Stimulated activated CD8-positive, alpha-beta memory T cell treated with anti-CD3 and anti-CD28 coated beads, Interleukin-12 subunit alpha, Interleukin-12 subunit beta, amount 100 ng/mL, for 24 hours (primary cell): ENCODE results near the gene GTPBP4.
"Not testable (repeated sequence)": the region's sequence is repeated elsewhere in the genome, so short reads cannot be mapped to it uniquely, and the experiment has no call there.

Source experiments
- DNase-seq: peaks from one replicate; pipeline ENCODE4 v3.0.0-alpha.2; 2020; ENCODE audit errors: extremely low read depth

GTPBP4 gene

GRCh38 chr10:1024103-1024502 lies 35.9 kb downstream of the GTPBP4 start:
- no peak for DNase-seq

DNA sequence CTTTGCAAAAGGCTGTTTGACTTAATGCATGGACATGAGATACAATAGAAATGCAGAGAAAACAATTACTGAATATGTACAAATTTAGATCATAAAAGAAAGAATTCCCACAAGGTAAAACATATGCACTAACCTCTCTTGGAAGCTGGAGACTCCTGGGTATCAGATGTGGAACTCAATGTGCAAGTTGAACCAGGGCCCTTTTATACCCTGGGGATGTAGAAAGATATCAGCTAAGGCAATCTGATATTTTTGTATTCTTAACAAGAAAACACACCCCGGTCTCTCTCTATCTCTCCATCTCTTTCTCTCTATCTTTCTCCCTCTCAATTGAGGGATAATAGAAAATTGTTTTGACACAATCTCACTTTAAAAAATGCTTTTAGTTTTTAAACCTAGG lies 37.4 kb downstream of the GTPBP4 start, which contains the start of gene IDI2:
IDI2 (minus strand) TSS at position 177 of the 400 bp plus-strand sequence. CDS start 1,136 bp downstream, outside the sequence.
- DNase-seq = no peak

DNA sequence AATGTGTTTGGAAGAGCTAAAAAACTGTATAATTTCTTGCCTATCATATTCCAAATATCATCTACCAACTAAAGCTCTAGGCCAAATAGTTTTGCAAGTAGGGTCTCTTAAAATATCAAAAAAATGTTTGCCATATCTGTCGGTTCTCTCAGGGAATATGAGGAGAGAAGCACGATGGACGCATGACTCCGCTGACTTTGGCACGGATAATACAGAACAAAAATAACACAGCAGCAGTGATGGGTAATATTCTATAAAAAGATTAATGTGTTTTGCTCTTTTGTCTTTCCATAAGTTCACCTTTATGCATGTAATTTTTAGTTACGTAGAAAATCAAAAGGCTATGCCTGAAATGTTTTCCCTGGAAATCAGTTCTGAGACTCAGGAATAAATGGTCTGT lies 38.3 kb downstream of the GTPBP4 start:
- no peak for DNase-seq

DNA sequence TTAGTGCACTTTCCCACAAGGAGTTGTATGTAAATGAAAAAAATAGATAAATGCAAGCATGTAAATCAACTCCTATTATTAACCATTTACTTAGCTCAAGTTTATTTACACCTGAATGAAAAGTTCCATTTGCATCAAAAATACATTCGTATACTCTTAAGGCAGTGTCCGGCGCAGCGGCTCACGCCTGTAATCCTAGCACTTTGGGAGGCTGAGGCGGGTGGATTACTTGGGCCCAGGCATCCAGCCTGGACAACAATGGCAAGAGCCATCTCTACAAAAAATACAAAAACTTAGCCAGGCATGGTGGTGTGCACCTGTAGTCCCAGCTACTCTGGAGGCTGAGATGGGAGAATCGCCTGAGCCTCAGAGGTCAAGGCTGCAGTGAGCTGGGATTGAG lies 41.6 kb downstream of the GTPBP4 start:
- no peak for DNase-seq

DNA sequence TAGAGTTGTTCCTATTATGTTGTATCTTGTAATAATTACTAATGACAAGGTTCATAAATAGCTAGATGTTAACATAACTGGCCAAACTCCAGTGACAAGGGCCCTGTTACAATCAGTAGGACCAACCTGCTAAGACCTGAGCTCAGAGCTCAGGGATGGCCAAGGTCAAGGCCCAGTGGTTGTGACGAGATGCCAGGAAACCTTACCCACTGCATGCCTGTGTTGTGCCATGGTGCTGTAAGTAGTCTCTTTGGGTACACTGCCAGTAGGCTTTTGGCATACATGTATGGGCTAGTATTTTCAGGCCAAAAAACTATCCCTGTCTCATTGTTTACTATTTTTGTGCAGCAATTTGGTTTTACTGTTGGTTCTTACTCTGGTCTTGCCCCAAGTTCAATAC lies 45.4 kb downstream of the GTPBP4 start:
- no peak for DNase-seq

- no peak for DNase-seq
These were observed 46.5 kb downstream of the GTPBP4 start for GRCh38 chr10:1034758-1035157.

DNA sequence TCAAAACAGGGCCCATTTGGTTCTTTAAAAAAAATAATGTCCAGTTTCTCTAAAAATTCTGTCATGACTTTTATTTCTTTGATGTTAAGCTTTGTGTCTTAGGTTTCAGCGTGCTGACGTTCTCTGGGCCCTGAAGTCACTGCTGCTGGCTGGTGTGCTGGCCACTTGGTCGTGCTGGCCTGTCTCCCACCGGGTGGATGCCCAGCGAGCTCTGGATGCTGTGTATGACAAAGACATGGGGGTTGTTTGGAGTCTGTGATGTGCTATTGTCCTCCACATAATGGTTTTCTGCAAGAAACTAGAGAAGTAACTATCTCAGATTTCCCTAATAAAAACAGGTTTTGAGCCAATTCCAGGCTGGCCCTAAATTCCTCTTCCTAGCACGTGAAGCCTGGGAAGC lies 47.0 kb downstream of the GTPBP4 start:
- no peak for DNase-seq

DNA sequence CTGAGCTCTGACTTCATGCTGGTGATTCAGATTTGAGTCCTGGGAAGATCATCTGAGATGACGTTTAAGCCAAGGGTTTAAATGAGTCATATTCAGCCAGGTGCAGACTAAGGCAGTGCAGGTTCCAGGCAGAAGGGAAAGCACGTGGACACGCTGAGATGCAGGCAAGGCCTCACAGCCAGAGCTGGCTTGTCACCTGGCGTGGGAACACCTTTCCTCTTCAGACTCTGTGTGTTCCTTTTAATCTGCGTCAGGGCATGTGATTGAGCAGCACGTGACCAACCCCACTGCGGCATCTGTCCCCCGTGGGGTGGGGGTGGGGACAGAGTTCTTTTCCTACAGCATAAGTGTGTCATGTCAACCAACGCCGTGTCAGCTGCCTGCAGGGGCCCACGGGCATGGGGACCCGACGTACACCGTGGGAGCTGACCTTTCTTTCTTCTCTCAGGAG lies 48.1 kb downstream of the GTPBP4 start:
- no peak for DNase-seq

DNA sequence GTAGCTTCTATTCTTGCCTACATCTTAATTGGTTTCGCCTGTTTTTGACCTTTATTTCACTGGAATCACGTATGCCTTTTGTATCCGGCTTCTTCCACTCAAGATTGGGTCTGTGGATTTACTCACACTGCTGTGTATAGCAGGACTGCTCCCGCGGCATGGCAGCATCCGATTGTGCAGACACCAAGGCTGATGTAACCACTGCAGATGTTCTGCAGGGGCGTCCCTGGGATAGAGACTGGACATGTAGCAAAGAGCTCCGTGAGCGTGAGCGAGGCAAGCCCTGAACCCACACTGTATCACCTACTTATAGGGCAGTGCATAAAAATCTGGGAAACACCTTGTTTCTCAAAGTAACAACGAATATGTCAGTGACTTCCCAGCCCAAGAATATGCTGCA lies 48.9 kb downstream of the GTPBP4 start:
- no peak for DNase-seq

- DNase-seq = not testable (repeated sequence)
These were observed 50.5 kb downstream of the GTPBP4 start for GRCh38 chr10:1038769-1039168.

GRCh38 chr10:1040133-1040532 lies 51.9 kb downstream of the GTPBP4 start:
- no peak for DNase-seq

GRCh38 chr10:1041514-1041913 lies 53.3 kb downstream of the GTPBP4 start:
- DNase-seq = no peak

DNA sequence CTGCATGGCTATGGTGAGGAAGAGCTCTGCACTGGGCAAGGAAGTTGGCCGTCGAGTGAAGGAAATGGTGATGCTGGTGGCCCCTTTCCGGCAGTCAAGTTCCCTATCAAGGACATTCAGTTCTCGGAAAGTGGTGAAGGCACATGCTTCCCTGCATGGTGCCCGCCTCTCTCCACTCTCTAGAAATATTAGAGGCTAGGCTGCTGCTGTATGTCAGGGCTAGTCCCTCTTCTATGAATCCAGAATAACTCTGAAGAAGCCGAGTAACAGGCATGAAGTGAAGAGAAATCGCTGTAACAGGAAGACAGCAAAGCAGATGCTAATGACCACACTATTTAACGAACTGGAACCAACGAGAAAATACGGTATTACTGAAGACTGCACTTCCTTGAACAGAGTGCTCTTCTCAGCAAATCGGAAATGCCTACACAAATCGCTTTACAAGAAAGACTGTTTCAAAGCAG lies 55.3 kb downstream of the GTPBP4 start:
- no peak for DNase-seq

DNA sequence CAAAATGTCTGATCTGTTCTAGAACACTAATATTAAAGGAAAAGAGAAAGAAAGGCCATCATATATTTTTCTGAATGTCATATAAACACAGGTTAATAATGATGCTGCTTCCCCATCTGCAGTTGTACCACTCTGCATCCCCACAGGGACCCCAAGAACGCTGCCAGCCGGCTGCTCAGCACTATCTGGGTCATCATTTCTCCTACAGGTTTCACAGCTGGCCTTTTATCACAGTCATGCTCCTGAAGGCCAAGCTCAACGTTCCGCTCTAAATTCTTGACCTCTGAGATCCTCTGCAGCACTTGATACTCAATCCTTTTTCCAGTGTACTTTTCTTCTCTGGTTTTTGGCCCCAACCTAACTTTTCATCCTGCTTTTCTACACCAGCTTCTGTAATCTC lies 55.9 kb downstream of the GTPBP4 start:
- DNase-seq = no peak

GRCh38 chr10:1044964-1045363 lies 56.7 kb downstream of the GTPBP4 start:
- DNase-seq = no peak

GRCh38 chr10:1045415-1045814 lies 57.2 kb downstream of the GTPBP4 start:
- no peak for DNase-seq

DNA sequence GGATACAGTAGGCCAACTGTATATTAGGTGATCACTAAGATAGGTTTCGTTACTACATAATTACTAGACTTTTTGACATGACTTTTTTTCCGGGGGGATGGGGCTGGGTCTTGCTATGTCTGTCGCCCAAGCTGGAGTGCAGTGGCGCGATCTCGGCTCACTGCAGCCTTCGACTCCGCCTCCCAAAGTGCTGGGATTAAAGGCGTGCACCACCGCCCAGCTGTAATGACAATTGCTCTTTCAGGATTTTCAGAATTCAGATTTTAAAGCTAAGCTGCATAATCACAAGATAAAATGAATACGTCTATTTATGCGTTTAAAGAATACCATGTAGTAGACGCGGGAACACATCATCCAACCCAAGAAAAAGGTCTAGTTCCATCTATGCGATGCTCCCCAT lies 59.7 kb downstream of the GTPBP4 start:
- DNase-seq = no peak

GRCh38 chr10:1048349-1048731 lies 60.1 kb downstream of the GTPBP4 start:
- DNase-seq = no peak

DNA sequence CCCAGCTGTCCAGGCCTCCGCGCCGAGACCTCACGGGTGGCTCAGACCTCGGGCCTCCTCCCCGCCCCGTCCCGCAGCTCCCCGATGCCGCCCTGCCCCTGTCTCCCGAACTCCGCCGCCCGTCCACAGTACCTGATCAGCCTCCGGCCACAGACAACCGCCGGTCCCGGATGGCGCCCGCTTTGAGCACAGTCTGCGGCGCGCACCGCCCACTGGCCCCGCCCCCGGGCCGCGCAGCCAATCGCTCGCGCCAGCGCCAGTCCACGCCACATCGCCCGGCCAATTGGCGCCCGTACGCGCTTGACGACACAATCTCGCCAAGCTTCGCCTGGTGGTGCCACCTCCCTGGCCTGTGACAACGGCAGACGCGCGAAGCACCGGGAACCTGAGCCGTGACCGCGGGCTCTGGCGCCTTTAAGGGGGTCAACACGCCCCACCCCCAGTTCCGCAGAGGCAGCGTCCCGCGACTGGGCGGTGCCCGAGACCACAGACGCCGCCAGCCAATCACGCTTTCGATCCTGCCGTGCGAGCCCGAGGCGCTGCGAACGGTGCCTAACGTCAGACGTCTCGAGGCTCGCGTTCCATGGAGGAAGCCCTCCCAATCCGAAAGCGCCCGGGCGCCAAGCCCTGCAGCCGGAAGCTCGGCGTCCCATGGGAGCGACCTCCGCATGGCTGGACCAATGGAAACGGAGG lies 60.6 kb downstream of the GTPBP4 start, which contains the start of gene IDI1:
IDI1 (minus strand) TSS at position 388 of the 693 bp plus-strand sequence; CDS start at position 272, 116 bp downstream.
- DNase-seq = peak; percentile 93

GRCh38 chr10:1049425-1049958 lies 61.3 kb downstream of the GTPBP4 start:
- DNase-seq = no peak

- DNase-seq = no peak
These were observed 61.9 kb downstream of the GTPBP4 start for GRCh38 chr10:1050145-1050544.

GRCh38 chr10:1050554-1050953 lies 62.3 kb downstream of the GTPBP4 start:
- no peak for DNase-seq

- DNase-seq = no peak
These were observed 66.5 kb downstream of the GTPBP4 start for GRCh38 chr10:1054684-1055083.
